Mucosa of descending colon (tissue), 3 donors: ENCODE data around the gene CDC42. TPM values are rescaled to one million over a fixed set of nuclear protein-coding genes. Genes with fewer than 3 reads are reported as not detected.

Experiments
- ATAC-seq: fragments of 200-7000 bp; cut with Tn5 transposase; one replicate; pipeline ENCODE4 v1.9.1; 2020; ENCODE audit warnings: mild to moderate bottlenecking, moderate library complexity
- DNase-seq, 3 donors: peaks; one replicate each; pipeline ENCODE4 v3.0.0-alpha.2; 2020
- H3K36me3 ChIP-seq: fragments of 200-600 bp; one replicate; pipeline ENCODE4 v1.8.0; 2021; ENCODE audit warnings: low read depth, mild to moderate bottlenecking
- H3K4me1 ChIP-seq: fragments of 200-600 bp; one replicate; pipeline ENCODE4 v1.8.0; 2021; ENCODE audit warnings: low read depth, mild to moderate bottlenecking
- H3K4me3 ChIP-seq: fragments of 200-600 bp; one replicate; pipeline ENCODE4 v1.8.0; 2021; ENCODE audit warnings: mild to moderate bottlenecking
- H3K9me3 ChIP-seq: fragments of 200-600 bp; one replicate; pipeline ENCODE4 v1.8.0; 2021; ENCODE audit warnings: mild to moderate bottlenecking
- CTCF ChIP-seq: fragments of 200-600 bp; IDR thresholded peaks from one replicate; pipeline ENCODE4 v1.8.0; 2022; ENCODE audit warnings: antibody characterized with exemption, mild to moderate bottlenecking
- intact Hi-C, 2 donors: fragments of 100-400 bp; cut with DNase I in 1 of 2; cut with micrococcal nuclease in 1 of 2; formaldehyde crosslinking; loops; one replicate each; pipeline versions ENCODE4 v1.11.0 to v1.11.1; 2022; cut with DNase I, micrococcal nuclease
- total RNA-seq, 3 donors: library from RNA; stranded (reverse); fragmentation: NEBNext Ultra II Directional in 2 of 3; extraction: Animal tissue kit (Norgen Biotek cat#: 25700) in 2 of 3; gene quantifications; one replicate each; pipeline versions ENCODE4 v1.2.1 to v1.2.4, GENCODE V29; 2021 to 2023
- donor health status: DM: no; HTN: no; CAD: no; lungs with moderate emphysema.
- donor health status: DM: no; HTN: no; CAD: no.
- donor health status: DM: no; HTN: yes; CAD: no.

The CDC42 gene
- total RNA-seq, 3 donors from 2014 or later, result 231 to 292 (median 282) TPM

GRCh38 chr1:22137004-22137720 is 84.7 kb downstream of the CDC42 start:
- H3K4me3 ChIP-seq, result no peak overlapping the region
- intact Hi-C loops, result loop anchor here in 1 of 2 donors (10.0 kb wide), 1 partner anchor 138 kb away; no protein-coding TSS in a partner anchor
- no peaks in the 10 kb centered on the region for H3K36me3 ChIP-seq
- DNase-seq (no peak), ATAC-seq (no peak)
- no peaks in the 10 kb centered on the region for H3K9me3 ChIP-seq
- H3K4me1 ChIP-seq, result peaks cover 7% of the 10 kb centered on the region
- no peak for TF ChIP-seq CTCF

- no peak for ATAC-seq
- Histone ChIP-seq H3K9me3 (no peaks in the 10 kb centered on the region), H3K4me3 (no peak overlapping the region), H3K4me1 (peaks cover 17% of the 10 kb centered on the region), H3K36me3 (no peaks in the 10 kb centered on the region)
- intact Hi-C loops, result loop anchor here in 1 of 2 donors (10.0 kb wide), 1 partner anchor 136 kb away; no protein-coding TSS in a partner anchor
- TF ChIP-seq CTCF, result no peak
- no peak for DNase-seq
These were observed 86.6 kb downstream of the CDC42 start for GRCh38 chr1:22139066-22139594.

- H3K4me1 ChIP-seq, result peaks cover 19% of the 10 kb centered on the region
- TF ChIP-seq CTCF, result no peak
- intact Hi-C loops, result loop anchor here in 1 of 2 donors (10.0 kb wide), 1 partner anchor 135 kb away; no protein-coding TSS in a partner anchor
- H3K4me3 ChIP-seq, result no peak overlapping the region
- no peaks in the 10 kb centered on the region for H3K9me3 ChIP-seq
- no peaks in the 10 kb centered on the region for H3K36me3 ChIP-seq
- DNase-seq (no peak), ATAC-seq (no peak)
These were observed 87.3 kb downstream of the CDC42 start for GRCh38 chr1:22139817-22140216.

Other genes with a start within 250 kb of the CDC42 start
- gene LDLRAD2, start 240.4 kb upstream of the CDC42 start, total RNA-seq, result under 1 TPM; 0.09 to 0.27 (median 0.19) TPM
- 100 to 1,000 TPM; 142 to 436 (median 197) TPM for gene HSPG2, start 115.4 kb upstream of the CDC42 start, total RNA-seq
- gene CELA3B, start 75.7 kb upstream of the CDC42 start, total RNA-seq, result 1 to 10 TPM in 1 of 3 donors, under 1 TPM in 2; 0.35 to 3.5 (median 0.70) TPM
- 1 to 10 TPM in 1 of 3 donors, under 1 TPM in 1, not detected in 1; 0.65 to 1.0 TPM for gene CELA3A, start 51.1 kb upstream of the CDC42 start, total RNA-seq
- 1 to 10 TPM; 1.2 to 4.5 (median 2.5) TPM for gene WNT4, start 90.4 kb downstream of the CDC42 start, total RNA-seq